Measurements from ENCODE around the gene IRAK2.

The IRAK2 gene

DNA sequence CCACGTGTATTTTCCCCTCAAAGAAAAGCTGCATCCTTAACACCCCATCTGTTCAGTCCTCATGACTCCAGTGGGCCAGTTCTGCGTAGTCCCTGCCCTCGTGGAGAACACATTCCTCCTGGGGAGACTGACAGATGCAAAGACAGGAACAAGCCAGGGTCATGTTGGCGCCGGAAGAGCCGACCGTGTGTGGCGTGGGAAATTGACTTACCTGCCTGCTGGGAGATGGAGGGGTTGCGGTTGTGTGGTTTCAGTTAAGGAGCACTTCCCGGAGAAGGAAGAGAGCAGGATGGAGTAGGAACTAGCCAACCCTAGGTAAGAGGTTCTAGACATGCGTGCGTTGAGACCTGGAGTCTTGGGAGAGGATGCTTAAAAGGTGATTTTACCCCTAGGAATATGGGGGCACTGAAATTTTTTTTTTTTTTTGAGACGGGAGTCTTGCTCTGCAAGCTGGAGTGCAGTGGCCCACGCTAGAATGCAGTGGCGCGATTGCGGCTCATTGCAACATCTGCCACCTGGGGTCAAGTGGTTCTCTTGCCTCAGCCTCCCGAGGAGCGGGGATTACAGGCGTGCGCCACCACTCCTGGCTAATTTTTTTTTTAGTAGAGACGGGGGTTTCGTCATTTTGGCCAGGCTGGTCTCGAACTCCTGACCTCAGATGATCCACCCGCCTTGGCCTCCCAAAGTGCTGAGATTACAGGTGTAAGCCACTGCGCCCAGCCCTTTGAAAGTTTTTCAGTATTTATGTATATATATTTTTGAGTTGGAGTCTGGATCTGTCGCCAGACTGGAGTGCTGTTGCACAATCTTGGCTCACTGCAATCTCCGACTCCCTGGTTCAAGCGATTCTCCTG is 21.8 kb upstream of the IRAK2 start:
- peaks cover 30 to 39% of the 10 kb centered on the region in 2 experiments for H3K4me1 ChIP-seq (ENCODE audit: control insufficient read depth in 1 of 2, insufficient read depth in 1 of 2, low read depth in 1 of 2, low read length in 1 of 2)
- H3K9me3 ChIP-seq: no peaks in the 10 kb centered on the region
- no peaks in the 10 kb centered on the region for H3K27me3 ChIP-seq
- TF ChIP-seq, protein P1, sequence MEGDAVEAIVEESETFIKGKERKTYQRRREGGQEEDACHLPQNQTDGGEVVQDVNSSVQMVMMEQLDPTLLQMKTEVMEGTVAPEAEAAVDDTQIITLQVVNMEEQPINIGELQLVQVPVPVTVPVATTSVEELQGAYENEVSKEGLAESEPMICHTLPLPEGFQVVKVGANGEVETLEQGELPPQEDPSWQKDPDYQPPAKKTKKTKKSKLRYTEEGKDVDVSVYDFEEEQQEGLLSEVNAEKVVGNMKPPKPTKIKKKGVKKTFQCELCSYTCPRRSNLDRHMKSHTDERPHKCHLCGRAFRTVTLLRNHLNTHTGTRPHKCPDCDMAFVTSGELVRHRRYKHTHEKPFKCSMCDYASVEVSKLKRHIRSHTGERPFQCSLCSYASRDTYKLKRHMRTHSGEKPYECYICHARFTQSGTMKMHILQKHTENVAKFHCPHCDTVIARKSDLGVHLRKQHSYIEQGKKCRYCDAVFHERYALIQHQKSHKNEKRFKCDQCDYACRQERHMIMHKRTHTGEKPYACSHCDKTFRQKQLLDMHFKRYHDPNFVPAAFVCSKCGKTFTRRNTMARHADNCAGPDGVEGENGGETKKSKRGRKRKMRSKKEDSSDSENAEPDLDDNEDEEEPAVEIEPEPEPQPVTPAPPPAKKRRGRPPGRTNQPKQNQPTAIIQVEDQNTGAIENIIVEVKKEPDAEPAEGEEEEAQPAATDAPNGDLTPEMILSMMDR (IDR thresholded peaks at IDR 0.05): no peak
- H3K27ac ChIP-seq: peak overlapping the region; percentile 98
- peak overlapping the region; percentile 87 to 90 for H3K4me3 ChIP-seq (ENCODE audit: low read depth in 1 of 2, low read length in 1 of 2)
- H3K36me3 ChIP-seq: peaks cover 13% of the 10 kb centered on the region

DNA sequence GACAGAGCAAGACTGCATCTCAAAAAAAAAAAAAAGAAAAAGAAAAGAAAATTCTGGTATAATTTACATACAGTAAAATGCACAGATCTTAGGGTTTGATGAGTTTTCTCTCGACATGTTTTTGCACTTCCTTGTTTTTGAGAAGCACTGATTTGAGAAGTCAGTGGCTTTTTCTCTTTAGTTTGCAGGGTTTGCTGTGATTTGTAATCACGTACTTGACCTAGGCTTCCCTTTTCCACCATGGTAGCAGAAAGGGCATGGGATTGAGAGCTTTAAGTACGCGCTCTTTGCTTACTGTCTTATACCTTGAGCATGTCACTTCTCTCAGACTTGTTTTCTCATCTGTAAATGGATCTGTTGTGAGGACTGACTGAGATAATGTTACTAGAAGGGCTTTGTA is 19.0 kb upstream of the IRAK2 start:
- Histone ChIP-seq H3K4me3 (ENCODE audit: low read depth in 1 of 2, low read length in 1 of 2) (no peak overlapping the region), H3K27me3 (no peaks in the 10 kb centered on the region), H3K9me3 (no peaks in the 10 kb centered on the region), H3K36me3 (peaks cover 27% of the 10 kb centered on the region), H3K4me1 (ENCODE audit: control insufficient read depth in 1 of 2, insufficient read depth in 1 of 2, low read depth in 1 of 2, low read length in 1 of 2) (peaks cover 38 to 49% of the 10 kb centered on the region in 2 experiments), H3K27ac (peak overlapping the region; percentile 55)
- TF ChIP-seq, protein P1 (IDR thresholded peaks at IDR 0.05): no peak

DNA sequence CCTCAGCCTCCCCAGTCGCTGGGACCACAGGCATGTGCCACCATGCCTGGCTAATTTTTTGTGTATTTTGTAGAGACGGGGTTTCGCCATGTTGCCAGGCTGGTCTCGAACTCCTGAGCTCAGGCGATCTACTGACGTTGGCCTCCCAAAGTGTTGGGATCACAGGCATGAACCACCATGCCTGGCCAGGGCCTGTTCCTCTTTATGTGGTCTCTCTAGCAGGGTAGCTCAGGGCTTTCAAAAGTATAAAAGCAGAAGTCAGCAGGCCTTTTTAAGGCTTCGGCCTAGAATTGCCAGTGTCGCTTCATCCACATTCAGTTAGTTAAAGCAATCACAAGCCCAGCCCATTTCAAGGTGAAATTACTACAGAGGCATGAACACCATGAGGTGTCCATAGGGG is 15.5 kb upstream of the IRAK2 start:
- Histone ChIP-seq H3K4me3 (ENCODE audit: low read depth in 1 of 2, low read length in 1 of 2) (no peak overlapping the region), H3K27ac (peak overlapping the region; percentile 76), H3K27me3 (no peaks in the 10 kb centered on the region), H3K36me3 (peaks cover 59% of the 10 kb centered on the region), H3K9me3 (no peaks in the 10 kb centered on the region), H3K4me1 (ENCODE audit: control insufficient read depth in 1 of 2, insufficient read depth in 1 of 2, low read depth in 1 of 2, low read length in 1 of 2) (peaks cover 10 to 25% of the 10 kb centered on the region in 2 experiments)
- TF ChIP-seq, protein P1 (IDR thresholded peaks at IDR 0.05): no peak

DNA sequence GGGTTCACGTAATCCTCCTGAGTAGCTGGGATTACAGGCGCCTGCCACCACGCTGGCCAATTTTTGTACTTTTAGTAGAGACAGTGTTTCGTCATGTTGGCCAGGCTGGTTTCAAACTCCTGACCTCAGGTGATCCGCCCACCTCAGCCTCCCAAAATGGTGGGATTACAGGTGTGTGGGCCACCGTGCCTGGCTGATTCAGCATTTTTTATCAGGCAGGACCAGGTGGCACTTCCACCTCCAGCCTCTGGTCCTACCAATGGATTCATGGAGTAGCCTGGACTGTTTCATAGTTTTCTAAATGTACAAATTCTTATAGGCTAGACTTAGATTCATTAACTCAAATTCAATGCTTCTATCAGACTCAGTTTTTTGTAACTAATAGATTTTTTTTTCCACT is 13.7 kb upstream of the IRAK2 start:
- TF ChIP-seq, protein P1 (IDR thresholded peaks at IDR 0.05): no peak
- Histone ChIP-seq H3K36me3 (peaks cover 72% of the 10 kb centered on the region), H3K4me3 (ENCODE audit: low read depth in 1 of 2, low read length in 1 of 2) (no peak overlapping the region), H3K27me3 (no peaks in the 10 kb centered on the region), H3K27ac (no peak overlapping the region), H3K9me3 (no peaks in the 10 kb centered on the region), H3K4me1 (ENCODE audit: control insufficient read depth in 1 of 2, insufficient read depth in 1 of 2, low read depth in 1 of 2, low read length in 1 of 2) (peaks cover 7 to 15% of the 10 kb centered on the region in 2 experiments)

DNA sequence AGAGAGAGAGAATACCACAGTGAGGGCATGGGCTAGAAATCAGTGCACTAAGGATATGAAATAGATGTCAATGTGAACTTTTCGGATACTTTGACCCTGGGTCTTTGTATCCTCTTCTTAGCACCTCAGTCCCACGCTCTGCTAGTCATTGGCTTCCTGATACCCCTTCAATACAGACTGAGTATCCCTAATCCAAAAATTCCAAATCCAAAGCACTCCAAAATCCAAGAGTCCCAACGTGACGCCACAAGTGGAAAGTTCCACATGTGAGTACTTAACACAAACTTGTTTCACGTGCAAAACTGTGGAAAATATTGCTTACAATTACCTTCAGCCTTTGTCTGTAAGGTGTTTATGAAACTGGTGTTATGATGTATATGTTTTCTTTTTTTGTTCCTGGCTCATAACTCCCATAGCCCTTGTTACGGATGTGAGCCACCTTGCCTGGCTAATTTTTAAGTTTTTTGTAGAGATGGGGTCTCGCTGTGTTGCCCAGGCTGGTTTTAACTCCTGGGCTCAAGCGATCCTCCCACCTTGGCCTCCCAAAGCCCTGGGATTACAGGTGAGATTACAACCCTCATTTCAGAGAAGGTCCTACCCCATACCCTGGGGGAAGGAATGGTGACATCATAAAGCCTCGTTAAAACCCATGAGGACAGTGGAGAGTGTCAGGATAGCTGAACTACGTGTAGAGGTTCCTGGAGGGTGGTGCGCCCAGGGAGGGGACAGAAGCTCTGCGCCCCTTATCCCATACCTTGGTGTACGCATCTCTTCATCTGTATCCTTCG is 10.2 kb upstream of the IRAK2 start:
- H3K27ac ChIP-seq: no peak overlapping the region
- H3K36me3 ChIP-seq: peaks cover 56% of the 10 kb centered on the region
- H3K4me1 ChIP-seq (ENCODE audit: control insufficient read depth in 1 of 2, insufficient read depth in 1 of 2, low read depth in 1 of 2, low read length in 1 of 2): peaks cover 2 to 5% of the 10 kb centered on the region in 2 experiments
- TF ChIP-seq, protein P1 (IDR thresholded peaks at IDR 0.05): no peak
- no peaks in the 10 kb centered on the region for H3K9me3 ChIP-seq
- no peak overlapping the region for H3K4me3 ChIP-seq (ENCODE audit: low read depth in 1 of 2, low read length in 1 of 2)
- no peaks in the 10 kb centered on the region for H3K27me3 ChIP-seq
